Stimulated activated CD4-positive, alpha-beta T cell treated with anti-CD3 and anti-CD28 coated beads, TNF-alpha, amount 100 ng/mL, for 24 hours (primary cell): Measurements from ENCODE around the gene XRN2.

Experiments
- DNase-seq, 3 experiments: peaks; one replicate each; pipeline ENCODE4 v3.0.0-alpha.2; 2020; ENCODE audit warnings: low read depth in 3 of 3

The XRN2 gene

GRCh38 chr20:21424846-21425245 lies 121.7 kb downstream of the XRN2 start:
- DNase-seq = no peak

- no peak for DNase-seq
Measured at GRCh38 chr20:21430020-21430419, 126.9 kb downstream of the XRN2 start.

GRCh38 chr20:21432911-21433310 lies 129.8 kb downstream of the XRN2 start:
- DNase-seq = no peak

GRCh38 chr20:21433329-21433890 lies 130.3 kb downstream of the XRN2 start:
- no peak for DNase-seq

- DNase-seq = no peak
Measured at GRCh38 chr20:21435576-21435975, 132.4 kb downstream of the XRN2 start.

GRCh38 chr20:21436205-21436604 lies 133.1 kb downstream of the XRN2 start:
- DNase-seq = no peak

GRCh38 chr20:21437248-21437647 lies 134.1 kb downstream of the XRN2 start:
- no peak for DNase-seq

GRCh38 chr20:21437816-21438215 lies 134.7 kb downstream of the XRN2 start:
- no peak for DNase-seq
